BJ (cell line): ENCODE measurements around the gene PLOD1. TPM values are rescaled to one million over a fixed set of nuclear protein-coding genes. Genes with fewer than 3 reads are reported as not detected.

ENCODE experiments used
- CTCF ChIA-PET: fragments of 350-600 bp; formaldehyde crosslinking; extraction: SDS; loops from one replicate; lab custom pipeline; 2021; ENCODE audit warnings: antibody characterized with exemption, inconsistent platforms; lab: Yijun Ruan, JAX
- POLR2A ChIA-PET: fragments of 300-600 bp; sonication (Branson Sonifier 250); formaldehyde crosslinking; extraction: SDS; loops from one replicate; lab custom pipeline; 2021; ENCODE audit warnings: antibody characterized with exemption; lab: Charles Lee
- DNase-seq: peaks from one replicate; pipeline ENCODE4 v3.0.0-alpha.2; 2011; ENCODE audit warnings: low read depth
- H3K27me3 ChIP-seq: 2 replicates; pipeline ENCODE4 v1.6.0; 2011; ENCODE audit warnings: low read length; ENCODE audit not compliant: control insufficient read depth, insufficient read depth
- H3K36me3 ChIP-seq: 2 replicates; pipeline ENCODE4 v1.5.1; 2011; ENCODE audit warnings: low read length; ENCODE audit not compliant: control insufficient read depth, insufficient read depth
- H3K4me3 ChIP-seq: 2 replicates; pipeline ENCODE4 v1.5.1; 2011; ENCODE audit warnings: low read depth, mild to moderate bottlenecking, control low read depth, low read length
- polyA plus RNA-seq: library from polyadenylated mRNA; depleted of rRNA; stranded (reverse); fragments of >200 nt; gene quantifications from 2 replicates; pipeline ENCODE4 v1.2.3, GENCODE V29; 2011
- TF ChIP-seq, protein P1 (sequence below): IDR thresholded peaks from 2 replicates; pipeline ENCODE4 v1.5.1; 2011; ENCODE audit warnings: low read depth, mild to moderate bottlenecking, control low read depth, inconsistent platforms, low read length, moderate library complexity; ENCODE audit not compliant: insufficient read depth

The PLOD1 gene
- polyA plus RNA-seq, 1 experiment = 851 TPM

DNA sequence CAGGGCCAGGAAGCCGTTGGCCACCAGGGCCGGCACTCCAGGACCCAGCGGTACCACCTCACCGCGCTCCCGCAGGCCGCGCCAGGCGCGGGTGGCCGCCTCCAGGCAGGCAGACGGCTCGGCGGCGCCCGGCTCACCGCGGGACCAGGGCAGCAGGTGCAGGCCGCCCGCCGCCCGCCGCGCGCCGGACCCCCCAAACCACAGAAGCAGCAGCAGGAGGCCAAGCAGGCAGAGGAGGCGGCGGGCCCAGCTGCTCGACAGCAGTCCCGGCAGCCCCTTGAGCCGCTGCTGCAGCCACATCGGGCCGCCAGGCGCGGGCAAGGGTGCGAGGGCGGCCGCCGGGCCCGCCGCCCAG, 8.6 kb upstream of the PLOD1 start:
- H3K27me3 ChIP-seq = no peaks in the 10 kb centered on the region
- TF ChIP-seq, protein P1, sequence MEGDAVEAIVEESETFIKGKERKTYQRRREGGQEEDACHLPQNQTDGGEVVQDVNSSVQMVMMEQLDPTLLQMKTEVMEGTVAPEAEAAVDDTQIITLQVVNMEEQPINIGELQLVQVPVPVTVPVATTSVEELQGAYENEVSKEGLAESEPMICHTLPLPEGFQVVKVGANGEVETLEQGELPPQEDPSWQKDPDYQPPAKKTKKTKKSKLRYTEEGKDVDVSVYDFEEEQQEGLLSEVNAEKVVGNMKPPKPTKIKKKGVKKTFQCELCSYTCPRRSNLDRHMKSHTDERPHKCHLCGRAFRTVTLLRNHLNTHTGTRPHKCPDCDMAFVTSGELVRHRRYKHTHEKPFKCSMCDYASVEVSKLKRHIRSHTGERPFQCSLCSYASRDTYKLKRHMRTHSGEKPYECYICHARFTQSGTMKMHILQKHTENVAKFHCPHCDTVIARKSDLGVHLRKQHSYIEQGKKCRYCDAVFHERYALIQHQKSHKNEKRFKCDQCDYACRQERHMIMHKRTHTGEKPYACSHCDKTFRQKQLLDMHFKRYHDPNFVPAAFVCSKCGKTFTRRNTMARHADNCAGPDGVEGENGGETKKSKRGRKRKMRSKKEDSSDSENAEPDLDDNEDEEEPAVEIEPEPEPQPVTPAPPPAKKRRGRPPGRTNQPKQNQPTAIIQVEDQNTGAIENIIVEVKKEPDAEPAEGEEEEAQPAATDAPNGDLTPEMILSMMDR = no peak
- ChIA-PET CTCF (no interaction called here), POLR2A (interaction anchor here (1.0 kb wide), 1 partner anchor 16 kb away, joined by 4 read pairs; no protein-coding TSS in a partner anchor)
- H3K4me3 ChIP-seq = peak overlapping the region; percentile 49
- H3K36me3 ChIP-seq = peaks cover 9% of the 10 kb centered on the region
- DNase-seq = no peak

DNA sequence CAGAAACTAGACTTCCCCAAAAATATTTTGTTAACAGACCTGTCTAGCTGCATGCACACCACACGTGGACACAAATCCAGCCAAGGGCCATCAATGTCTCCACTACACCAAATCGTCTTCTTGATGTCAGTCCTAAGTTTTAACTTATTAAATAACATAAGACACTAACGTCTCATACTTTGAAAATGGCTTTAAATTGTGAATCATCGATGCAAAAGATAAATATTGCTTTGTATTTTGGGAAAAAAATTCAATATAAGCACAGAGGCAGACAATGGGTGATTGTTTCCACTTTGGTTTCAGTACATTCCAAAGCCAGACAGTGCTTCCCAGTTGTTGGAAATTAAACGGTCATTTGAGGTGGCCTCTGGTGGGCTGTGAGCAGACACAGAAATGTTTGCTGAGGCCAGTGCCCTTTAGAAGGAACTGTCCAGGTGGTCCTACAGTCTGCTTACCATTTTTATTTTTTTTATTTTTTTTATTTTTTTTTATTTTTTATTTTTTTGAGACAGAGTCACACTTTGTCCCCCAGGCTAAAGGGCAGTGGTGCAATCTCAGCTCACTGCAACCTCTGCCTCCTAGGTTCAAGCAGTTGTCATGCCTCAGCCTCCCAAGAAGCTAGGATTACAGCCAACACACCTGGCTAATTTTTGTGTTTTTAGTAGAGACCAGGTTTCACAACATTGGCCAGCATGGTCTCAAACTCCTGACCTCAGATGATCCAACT, 6.5 kb upstream of the PLOD1 start:
- H3K36me3 ChIP-seq = peaks cover 1% of the 10 kb centered on the region
- H3K27me3 ChIP-seq = no peaks in the 10 kb centered on the region
- POLR2A ChIA-PET = no interaction called here
- no peak overlapping the region for H3K4me3 ChIP-seq
- TF ChIP-seq, protein P1 = no peak
- CTCF ChIA-PET = no interaction called here
- no peak for DNase-seq

DNA sequence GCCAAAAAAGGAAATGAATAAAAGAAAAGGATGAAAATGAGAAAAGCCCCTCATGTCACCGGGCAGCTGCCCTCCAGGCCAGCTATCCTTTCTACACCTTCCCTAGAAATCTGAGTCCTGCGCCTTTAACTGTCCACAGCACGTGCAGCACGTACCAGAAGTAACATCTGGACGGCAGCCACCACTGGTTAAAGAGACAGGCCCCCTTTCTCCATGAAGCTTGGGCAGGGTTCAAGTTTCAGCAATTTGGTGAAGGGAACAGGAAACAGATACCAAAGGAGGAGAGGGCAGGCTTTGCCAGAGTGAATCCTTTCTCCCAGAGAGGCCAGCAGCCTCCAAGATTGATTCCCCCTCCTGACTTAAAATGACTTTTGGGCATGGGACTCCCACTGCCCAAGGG, 4.7 kb upstream of the PLOD1 start:
- DNase-seq = no peak
- TF ChIP-seq, protein P1 = no peak
- POLR2A ChIA-PET = interaction anchor here (1.4 kb wide), 1 partner anchor 22 kb away, joined by 4 read pairs; no protein-coding TSS in a partner anchor

DNA sequence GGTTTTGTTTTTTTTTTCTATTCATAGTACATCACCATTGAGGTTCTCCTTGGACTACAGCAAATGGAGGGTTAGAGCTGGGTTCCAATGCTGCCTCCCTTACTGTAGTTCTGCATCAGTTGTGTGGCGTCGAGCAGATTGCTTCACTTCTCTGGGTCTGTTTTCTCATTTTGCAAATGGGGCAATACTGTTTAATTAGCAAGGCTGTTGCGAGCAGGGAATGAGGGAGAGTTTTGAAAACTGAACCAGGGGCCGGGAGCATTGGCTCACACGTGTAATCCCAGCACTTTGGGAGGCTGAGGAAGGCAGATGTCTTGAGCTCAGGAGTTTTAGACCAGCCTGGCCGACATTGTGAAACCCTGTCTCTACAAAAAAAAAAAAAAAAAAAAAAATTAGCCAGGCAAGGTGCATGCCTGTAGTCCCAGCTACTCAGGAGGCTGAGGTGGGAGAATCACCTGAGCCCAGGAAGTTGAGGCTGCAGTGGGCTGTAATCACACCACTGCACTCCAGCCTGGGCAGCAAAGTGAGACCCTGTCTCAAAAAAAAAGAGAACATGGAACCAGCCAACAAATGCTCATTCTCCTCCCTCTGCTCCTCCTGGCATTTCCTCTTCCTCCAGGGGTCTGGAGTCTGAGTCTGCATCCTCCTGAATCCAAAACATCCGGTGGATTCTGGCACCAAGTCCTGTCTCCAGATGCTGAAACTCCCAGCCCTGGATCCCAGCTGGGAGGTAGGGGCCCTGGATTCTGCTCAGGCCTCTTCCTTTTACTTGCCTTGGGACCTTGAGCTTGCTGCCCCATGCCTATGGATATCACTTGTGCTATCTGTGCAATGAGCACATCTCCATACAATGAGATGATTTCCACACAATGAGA, 3.7 kb upstream of the PLOD1 start:
- POLR2A ChIA-PET = interaction anchor here (0.6 to 1.4 kb wide), 4 partner anchors 23 to 232 kb away, joined by 3 to 4 read pairs (median 4); no protein-coding TSS in a partner anchor
- CTCF ChIA-PET = interaction anchor here (0.7 to 1.1 kb wide), 3 partner anchors 37 to 211 kb away, joined by 3 to 7 read pairs (median 3); no protein-coding TSS in a partner anchor
- Histone ChIP-seq H3K27me3 (no peaks in the 10 kb centered on the region), H3K36me3 (no peaks in the 10 kb centered on the region), H3K4me3 (no peak overlapping the region)
- TF ChIP-seq, protein P1 = no peak
- DNase-seq = no peak

More for the DNA sequence above, 4.7 kb upstream of the PLOD1 start:
- Histone ChIP-seq H3K4me3 (no peak overlapping the region), H3K36me3 (no peaks in the 10 kb centered on the region), H3K27me3 (no peaks in the 10 kb centered on the region)
- CTCF ChIA-PET = interaction anchor here (0.7 to 1.1 kb wide), 3 partner anchors 20 to 211 kb away, joined by 3 read pairs; no protein-coding TSS in a partner anchor

DNA sequence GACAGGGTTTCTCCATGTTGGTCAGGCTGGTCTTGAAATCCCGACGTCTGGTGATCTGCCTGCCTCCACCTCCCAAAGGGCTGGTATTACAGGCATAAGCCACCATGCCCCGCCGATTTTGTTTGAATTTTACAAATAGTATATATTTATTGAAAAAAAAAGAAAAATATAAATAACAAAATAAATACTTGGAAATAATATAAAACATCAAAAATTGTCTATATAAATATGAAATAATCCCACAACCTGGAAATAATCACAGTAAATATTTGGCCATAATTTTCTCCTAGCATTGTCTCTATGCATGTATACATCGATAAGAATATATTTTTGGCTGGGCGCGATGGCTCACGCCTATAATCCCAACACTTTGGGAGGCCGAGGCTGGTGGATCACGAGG, 2.7 kb upstream of the PLOD1 start:
- TF ChIP-seq, protein P1 = no peak
- no peak overlapping the region for H3K4me3 ChIP-seq
- ChIA-PET POLR2A (no interaction called here), CTCF (no interaction called here)
- no peak for DNase-seq
- no peaks in the 10 kb centered on the region for H3K27me3 ChIP-seq
- no peaks in the 10 kb centered on the region for H3K36me3 ChIP-seq
